ENCODE measurements around the gene FZD1.
"Not testable (repeated sequence)": the region's sequence is repeated elsewhere in the genome, so short reads cannot be mapped to it uniquely, and the experiment has no call there.

FZD1 gene

GRCh38 chr7:91297939-91298338, 33.7 kb downstream of the FZD1 start:
- DNase-seq (ENCODE audit: low read depth in 2 of 2), result no peak

- DNase-seq (ENCODE audit: low read depth in 2 of 2), result no peak
Observed at GRCh38 chr7:91299952-91300775, 35.9 kb downstream of the FZD1 start.

GRCh38 chr7:91302794-91303193, 38.6 kb downstream of the FZD1 start:
- DNase-seq (ENCODE audit: low read depth in 2 of 2), result no peak

GRCh38 chr7:91306266-91306665, 42.0 kb downstream of the FZD1 start:
- DNase-seq (ENCODE audit: low read depth in 2 of 2), result no peak

GRCh38 chr7:91307467-91307866, 43.2 kb downstream of the FZD1 start:
- no peak for DNase-seq (ENCODE audit: low read depth in 2 of 2)

GRCh38 chr7:91308191-91308590, 44.0 kb downstream of the FZD1 start:
- DNase-seq (ENCODE audit: low read depth in 2 of 2), result not testable (repeated sequence)

GRCh38 chr7:91310830-91311460, 46.7 kb downstream of the FZD1 start:
- DNase-seq (ENCODE audit: low read depth in 2 of 2), result no peak

- DNase-seq (ENCODE audit: low read depth in 2 of 2), result no peak
Observed at GRCh38 chr7:91311839-91312238, 47.6 kb downstream of the FZD1 start.

GRCh38 chr7:91313113-91313512, 48.9 kb downstream of the FZD1 start:
- no peak for DNase-seq (ENCODE audit: low read depth in 2 of 2)

- no peak for DNase-seq (ENCODE audit: low read depth in 2 of 2)
Observed at GRCh38 chr7:91314591-91315323, 50.5 kb downstream of the FZD1 start.

GRCh38 chr7:91316426-91316825, 52.2 kb downstream of the FZD1 start:
- no peak for DNase-seq (ENCODE audit: low read depth in 2 of 2)

- DNase-seq (ENCODE audit: low read depth in 2 of 2), result no peak
Observed at GRCh38 chr7:91319351-91319750, 55.1 kb downstream of the FZD1 start.

- DNase-seq (ENCODE audit: low read depth in 2 of 2), result no peak
Observed at GRCh38 chr7:91320366-91321078, 56.3 kb downstream of the FZD1 start.
